ENCODE measurements around the gene TREML4.

Gene TREML4

GRCh38 chr6:41255110-41255509, 27.0 kb downstream of the TREML4 start:
- no peak for DNase-seq (ENCODE audit: low spot score)

GRCh38 chr6:41255638-41256246, 27.6 kb downstream of the TREML4 start:
- no peak for DNase-seq (ENCODE audit: low spot score)

GRCh38 chr6:41256383-41256782, 28.2 kb downstream of the TREML4 start:
- no peak for DNase-seq (ENCODE audit: low spot score)

GRCh38 chr6:41257369-41258195, 29.4 kb downstream of the TREML4 start:
- DNase-seq (ENCODE audit: low spot score): no peak

- no peak for DNase-seq (ENCODE audit: low spot score)
Measured at GRCh38 chr6:41258196-41258493, 30.0 kb downstream of the TREML4 start.

- DNase-seq (ENCODE audit: low spot score): no peak
Measured at GRCh38 chr6:41262401-41262800, 34.3 kb downstream of the TREML4 start.

- DNase-seq (ENCODE audit: low spot score): no peak
Measured at GRCh38 chr6:41263267-41263666, 35.1 kb downstream of the TREML4 start.

GRCh38 chr6:41266541-41266940, 38.4 kb downstream of the TREML4 start:
- no peak for DNase-seq (ENCODE audit: low spot score)

- no peak for DNase-seq (ENCODE audit: low spot score)
Measured at GRCh38 chr6:41268478-41268877, 40.3 kb downstream of the TREML4 start.

- DNase-seq (ENCODE audit: low spot score): no peak
Measured at GRCh38 chr6:41269166-41269565, 41.0 kb downstream of the TREML4 start.

GRCh38 chr6:41269716-41270115, 41.6 kb downstream of the TREML4 start:
- no peak for DNase-seq (ENCODE audit: low spot score)

- peak; percentile 32 for DNase-seq (ENCODE audit: low spot score)
Measured at GRCh38 chr6:41271901-41272395, 43.8 kb downstream of the TREML4 start.

GRCh38 chr6:41272591-41273240, 44.6 kb downstream of the TREML4 start:
- DNase-seq (ENCODE audit: low spot score): no peak

- DNase-seq (ENCODE audit: low spot score): no peak
Measured at GRCh38 chr6:41273714-41274113, 45.6 kb downstream of the TREML4 start.

- no peak for DNase-seq (ENCODE audit: low spot score)
Measured at GRCh38 chr6:41274256-41274655, 46.1 kb downstream of the TREML4 start.

- DNase-seq (ENCODE audit: low spot score): no peak
Measured at GRCh38 chr6:41275489-41275888, 47.3 kb downstream of the TREML4 start.

GRCh38 chr6:41277605-41278004, 49.5 kb downstream of the TREML4 start:
- DNase-seq (ENCODE audit: low spot score): no peak

GRCh38 chr6:41278699-41279405, 50.7 kb downstream of the TREML4 start:
- peak; percentile 37 for DNase-seq (ENCODE audit: low spot score)

- DNase-seq (ENCODE audit: low spot score): no peak
Measured at GRCh38 chr6:41280381-41281057, 52.4 kb downstream of the TREML4 start.

GRCh38 chr6:41283600-41283999, 55.5 kb downstream of the TREML4 start:
- DNase-seq (ENCODE audit: low spot score): no peak

GRCh38 chr6:41284726-41285125, 56.6 kb downstream of the TREML4 start:
- DNase-seq (ENCODE audit: low spot score): no peak
